Vagina (tissue), 2 donors: Measurements from ENCODE around the gene GSG1L2.

Experiments
- POLR2A ChIP-seq, 2 donors: fragments of 450-650 bp; IDR thresholded peaks; one replicate each; pipeline ENCODE4 v1.6.1; 2017; ENCODE audit warnings: antibody characterized with exemption in 2 of 2, mild to moderate bottlenecking in 2 of 2, moderate library complexity in 2 of 2
- POLR2AphosphoS5 ChIP-seq, 2 donors: sonication (generic); formaldehyde crosslinking; IDR thresholded peaks; one replicate each; pipeline ENCODE4 v1.9.0; 2017; ENCODE audit warnings: antibody characterized with exemption in 2 of 2, mild to moderate bottlenecking in 2 of 2, low read depth in 1 of 2; ENCODE audit not compliant: insufficient read depth in 1 of 2
- TF ChIP-seq, protein P1 (sequence below), 3 experiments: fragments of 450-650 bp in 2 of 3; fragments of 200-600 bp in 1 of 3; sonication (generic) in 1 of 3; IDR thresholded peaks; one replicate each; pipeline ENCODE4 v1.5.1; 2017 to 2019; ENCODE audit warnings: antibody characterized with exemption in 3 of 3, mild to moderate bottlenecking in 2 of 3, moderate library complexity in 2 of 3

DNA sequence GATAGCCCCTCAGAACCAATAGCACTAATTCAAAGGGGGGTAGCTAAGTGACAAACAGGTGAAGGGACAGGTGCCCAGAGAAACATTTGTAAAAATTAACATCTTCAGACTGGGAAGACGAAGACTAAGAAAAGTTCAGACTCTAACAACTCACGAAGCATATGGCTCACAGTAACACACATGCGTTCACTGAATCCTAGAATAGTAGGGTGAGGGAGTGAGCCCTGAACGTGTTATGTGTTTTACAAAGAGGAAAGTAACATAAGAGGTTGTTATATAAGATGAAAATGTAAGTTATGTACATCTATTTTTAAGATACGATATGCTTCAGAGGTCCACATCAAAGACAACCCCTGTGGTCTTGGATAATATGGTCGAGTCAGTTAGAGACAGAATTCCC lies 15.2 kb downstream of the GSG1L2 start:
- no peak for TF ChIP-seq POLR2A (IDR thresholded peaks at IDR 0.05)
- TF ChIP-seq, protein P1, sequence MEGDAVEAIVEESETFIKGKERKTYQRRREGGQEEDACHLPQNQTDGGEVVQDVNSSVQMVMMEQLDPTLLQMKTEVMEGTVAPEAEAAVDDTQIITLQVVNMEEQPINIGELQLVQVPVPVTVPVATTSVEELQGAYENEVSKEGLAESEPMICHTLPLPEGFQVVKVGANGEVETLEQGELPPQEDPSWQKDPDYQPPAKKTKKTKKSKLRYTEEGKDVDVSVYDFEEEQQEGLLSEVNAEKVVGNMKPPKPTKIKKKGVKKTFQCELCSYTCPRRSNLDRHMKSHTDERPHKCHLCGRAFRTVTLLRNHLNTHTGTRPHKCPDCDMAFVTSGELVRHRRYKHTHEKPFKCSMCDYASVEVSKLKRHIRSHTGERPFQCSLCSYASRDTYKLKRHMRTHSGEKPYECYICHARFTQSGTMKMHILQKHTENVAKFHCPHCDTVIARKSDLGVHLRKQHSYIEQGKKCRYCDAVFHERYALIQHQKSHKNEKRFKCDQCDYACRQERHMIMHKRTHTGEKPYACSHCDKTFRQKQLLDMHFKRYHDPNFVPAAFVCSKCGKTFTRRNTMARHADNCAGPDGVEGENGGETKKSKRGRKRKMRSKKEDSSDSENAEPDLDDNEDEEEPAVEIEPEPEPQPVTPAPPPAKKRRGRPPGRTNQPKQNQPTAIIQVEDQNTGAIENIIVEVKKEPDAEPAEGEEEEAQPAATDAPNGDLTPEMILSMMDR (IDR thresholded peaks at IDR 0.05), result no peak
- no peak for TF ChIP-seq POLR2AphosphoS5 (IDR thresholded peaks at IDR 0.05; ENCODE audit: insufficient read depth in 1 of 2, low read depth in 1 of 2)
